C4-2B (cell line): ENCODE data around the gene TREX2.

Experiments
- H3K27ac ChIP-seq: fragments of 450-650 bp; 2 replicates; pipeline ENCODE4 v1.5.1; 2017
- ZFX ChIP-seq: fragments of 450-650 bp; IDR thresholded peaks from 2 replicates; pipeline ENCODE4 v1.6.1; 2017
- TF ChIP-seq, protein P1 (sequence below): fragments of 450-650 bp; conservative IDR thresholded peaks from 2 replicates; pipeline ENCODE4 v1.5.1; 2017; ENCODE audit warnings: mild to moderate bottlenecking

TREX2 gene

GRCh38 chrX:153454901-153455550 lies 9.2 kb upstream of the TREX2 start:
- no peak overlapping the region for H3K27ac ChIP-seq
- TF ChIP-seq, protein P1, sequence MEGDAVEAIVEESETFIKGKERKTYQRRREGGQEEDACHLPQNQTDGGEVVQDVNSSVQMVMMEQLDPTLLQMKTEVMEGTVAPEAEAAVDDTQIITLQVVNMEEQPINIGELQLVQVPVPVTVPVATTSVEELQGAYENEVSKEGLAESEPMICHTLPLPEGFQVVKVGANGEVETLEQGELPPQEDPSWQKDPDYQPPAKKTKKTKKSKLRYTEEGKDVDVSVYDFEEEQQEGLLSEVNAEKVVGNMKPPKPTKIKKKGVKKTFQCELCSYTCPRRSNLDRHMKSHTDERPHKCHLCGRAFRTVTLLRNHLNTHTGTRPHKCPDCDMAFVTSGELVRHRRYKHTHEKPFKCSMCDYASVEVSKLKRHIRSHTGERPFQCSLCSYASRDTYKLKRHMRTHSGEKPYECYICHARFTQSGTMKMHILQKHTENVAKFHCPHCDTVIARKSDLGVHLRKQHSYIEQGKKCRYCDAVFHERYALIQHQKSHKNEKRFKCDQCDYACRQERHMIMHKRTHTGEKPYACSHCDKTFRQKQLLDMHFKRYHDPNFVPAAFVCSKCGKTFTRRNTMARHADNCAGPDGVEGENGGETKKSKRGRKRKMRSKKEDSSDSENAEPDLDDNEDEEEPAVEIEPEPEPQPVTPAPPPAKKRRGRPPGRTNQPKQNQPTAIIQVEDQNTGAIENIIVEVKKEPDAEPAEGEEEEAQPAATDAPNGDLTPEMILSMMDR = no peak
- no peak for TF ChIP-seq ZFX

GRCh38 chrX:153450949-153451277 lies 5.1 kb upstream of the TREX2 start:
- no peak overlapping the region for H3K27ac ChIP-seq
- no peak for TF ChIP-seq ZFX
- TF ChIP-seq, protein P1 = no peak

DNA sequence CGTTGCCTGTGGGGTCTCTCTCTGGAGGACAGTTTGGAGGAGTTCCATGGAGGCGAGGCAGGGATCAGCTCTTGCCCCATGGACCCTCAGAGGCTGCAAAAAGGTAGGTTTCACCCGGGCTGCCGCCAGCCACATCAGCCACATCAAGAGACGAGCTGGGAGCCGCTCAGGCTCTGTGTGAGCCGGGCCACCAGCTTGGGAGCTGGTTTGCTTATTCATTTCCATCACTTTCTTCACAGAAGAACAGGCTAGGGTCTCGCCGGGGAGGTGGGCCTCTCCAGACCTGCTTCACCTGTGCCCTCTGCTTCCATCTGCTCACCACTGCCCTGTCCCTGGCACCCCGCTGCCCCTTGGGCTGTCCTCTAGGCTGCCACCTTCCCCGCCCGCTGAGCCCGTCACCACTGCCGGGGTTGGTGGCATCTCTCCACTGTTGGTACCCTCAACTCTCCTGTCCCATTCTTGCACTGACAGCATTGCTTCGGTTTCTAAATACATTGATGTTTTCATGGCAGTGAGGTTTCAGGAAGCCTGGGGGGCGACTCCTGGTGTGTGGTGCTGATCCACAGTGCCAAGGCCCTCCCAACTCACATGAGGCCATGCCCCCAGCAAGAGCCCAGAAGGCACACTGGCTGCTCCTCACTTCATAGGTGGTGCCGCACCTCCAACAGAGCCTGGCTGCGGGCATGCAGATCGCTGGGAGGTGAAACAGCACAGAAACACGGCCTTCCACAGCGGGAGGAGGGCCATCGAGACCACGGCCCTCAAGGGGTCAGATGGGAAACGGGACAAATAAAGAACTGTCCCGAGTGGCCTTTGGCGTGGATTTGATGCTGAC lies 4.5 kb upstream of the TREX2 start:
- no peak overlapping the region for H3K27ac ChIP-seq

DNA sequence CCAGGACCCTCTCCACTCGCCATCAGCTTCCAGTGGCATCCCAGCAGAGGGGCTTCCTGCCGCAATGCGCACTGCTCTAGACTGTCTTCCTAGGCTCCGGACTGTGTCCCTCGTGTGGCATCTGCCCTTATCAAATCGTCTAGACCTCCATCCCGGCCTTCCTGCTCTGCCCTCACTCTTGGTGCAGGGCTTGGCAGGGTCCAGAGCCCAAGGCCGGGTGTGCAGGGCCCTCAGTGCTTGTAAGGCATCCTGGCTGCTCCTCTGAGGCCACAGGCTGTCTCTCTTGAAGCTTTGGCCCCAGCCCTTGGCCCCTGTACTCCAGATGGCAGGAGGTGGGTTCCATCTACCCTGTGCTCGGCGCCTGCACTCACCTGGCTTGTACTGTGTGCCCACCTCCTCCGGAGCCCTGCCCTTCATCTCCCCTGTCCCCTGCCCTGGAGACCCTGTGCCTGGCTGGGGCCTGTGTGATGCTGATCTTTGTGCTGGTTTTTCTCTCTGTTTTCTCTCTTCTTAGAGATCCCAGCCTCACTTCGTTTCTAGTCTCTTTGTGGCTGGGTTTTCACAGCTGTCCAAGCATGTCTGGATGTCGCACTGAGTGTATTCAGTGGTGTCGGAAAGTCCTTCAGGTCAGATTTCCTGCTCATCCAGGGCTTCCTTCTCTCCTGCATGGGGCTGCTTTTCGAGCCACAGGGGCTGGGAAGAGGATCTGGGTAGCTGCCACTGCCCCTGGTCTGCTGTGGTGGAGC lies 3.7 kb upstream of the TREX2 start:
- H3K27ac ChIP-seq = no peak overlapping the region
- TF ChIP-seq, protein P1 = no peak
- no peak for TF ChIP-seq ZFX

More for the DNA sequence above, 4.5 kb upstream of the TREX2 start:
- TF ChIP-seq, protein P1 = no peak
- TF ChIP-seq ZFX = no peak

DNA sequence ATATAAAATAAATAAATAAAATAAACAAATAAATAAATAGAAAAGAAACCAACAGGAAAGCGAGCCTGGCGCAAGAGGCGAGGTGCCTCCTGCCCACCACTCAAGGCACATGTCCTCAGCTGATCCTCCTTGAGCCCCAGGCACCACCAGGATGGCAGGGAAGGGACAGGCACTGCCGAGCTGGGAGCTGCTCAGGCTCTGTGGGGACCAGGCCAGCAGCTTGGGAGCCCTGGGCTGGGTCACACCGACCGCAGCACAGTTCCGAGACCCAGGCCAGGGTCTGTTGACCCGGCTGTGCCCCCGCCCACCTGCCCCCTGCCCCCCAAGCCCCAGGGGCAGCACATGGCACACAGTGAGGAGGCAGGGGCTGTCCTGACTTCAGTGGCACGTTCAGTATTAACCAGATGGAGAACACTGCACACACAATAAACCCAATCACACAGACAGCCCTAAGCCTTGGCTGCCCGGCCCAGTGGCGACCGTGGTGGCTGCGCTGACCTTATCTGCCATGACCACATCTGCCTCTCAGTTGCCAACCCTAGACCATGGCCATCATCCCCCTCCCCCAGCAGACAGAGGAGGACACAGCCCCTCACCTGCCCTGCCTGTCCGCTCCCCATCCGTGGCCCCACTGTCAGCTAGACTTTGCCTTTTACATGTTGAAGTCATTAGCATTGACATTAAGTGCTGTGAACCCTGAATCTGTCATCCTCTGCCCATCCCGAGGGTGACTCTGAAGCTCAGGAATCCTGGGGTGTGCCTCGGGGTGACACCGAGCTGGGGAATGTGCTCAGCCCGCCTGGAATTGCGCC lies 2.9 kb upstream of the TREX2 start:
- TF ChIP-seq ZFX = no peak
- TF ChIP-seq, protein P1 = no peak

GRCh38 chrX:153447581-153447960 lies 1.7 kb upstream of the TREX2 start:
- no peak for TF ChIP-seq ZFX
- H3K27ac ChIP-seq = no peak overlapping the region

More for the DNA sequence above, 2.9 kb upstream of the TREX2 start:
- no peak overlapping the region for H3K27ac ChIP-seq

DNA sequence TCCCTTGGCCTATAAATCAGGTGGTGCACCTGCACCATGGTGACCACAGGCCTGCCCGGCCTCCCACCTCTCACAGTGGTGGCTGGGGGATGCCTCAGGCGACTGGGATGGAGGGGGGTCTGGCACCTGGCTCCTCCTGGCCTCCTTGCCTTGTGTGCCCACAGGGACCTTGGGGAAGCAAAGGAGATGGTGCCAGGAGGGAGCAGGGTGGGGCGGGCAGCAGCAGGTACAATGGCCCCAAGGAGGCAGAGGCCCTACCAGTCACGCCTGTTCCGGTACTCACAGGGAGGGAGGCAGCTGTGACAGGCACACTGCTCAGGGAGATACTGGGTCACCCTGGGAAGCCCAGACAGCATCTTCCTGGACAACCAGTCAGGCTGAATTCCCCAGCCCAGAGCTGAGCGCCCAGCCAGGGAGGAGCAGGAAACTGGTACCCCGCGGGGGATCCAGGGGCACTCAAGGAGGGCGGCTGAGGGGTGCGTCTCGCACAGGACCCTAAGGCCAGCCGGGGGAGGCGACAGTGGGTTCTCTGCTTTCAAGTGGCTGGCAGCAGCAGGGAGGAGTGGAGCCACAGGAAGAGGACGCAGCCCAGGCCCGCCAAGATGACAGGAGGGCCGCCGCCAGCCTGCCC lies 1.2 kb upstream of the TREX2 start:
- H3K27ac ChIP-seq = no peak overlapping the region
- TF ChIP-seq, protein P1 = no peak
- TF ChIP-seq ZFX = no peak
